NCI-H446 (cell line): ENCODE measurements around the gene CYB5A.

Experiments
- DNase-seq, 2 experiments: peaks; one replicate each; lab custom pipeline; 2025; lab: John Stamatoyannopoulos, UW

Gene CYB5A

GRCh38 chr18:74215863-74216262 lies 75.9 kb downstream of the CYB5A start:
- no peak for DNase-seq

GRCh38 chr18:74213429-74213828 lies 78.3 kb downstream of the CYB5A start:
- DNase-seq, result no peak

GRCh38 chr18:74204526-74205152 lies 87.1 kb downstream of the CYB5A start:
- DNase-seq, result no peak

GRCh38 chr18:74203811-74204210 lies 88.0 kb downstream of the CYB5A start:
- DNase-seq, result no peak
